Measurements from ENCODE around the gene KRTAP2-3. TPM values are rescaled to one million over a fixed set of nuclear protein-coding genes. Genes with fewer than 3 reads are reported as not detected.
"Not testable (repeated sequence)": the region's sequence is repeated elsewhere in the genome, so short reads cannot be mapped to it uniquely, and the experiment has no call there.

KRTAP2-3 gene
- total and polyA plus RNA-seq, 7 donors: not detected

DNA sequence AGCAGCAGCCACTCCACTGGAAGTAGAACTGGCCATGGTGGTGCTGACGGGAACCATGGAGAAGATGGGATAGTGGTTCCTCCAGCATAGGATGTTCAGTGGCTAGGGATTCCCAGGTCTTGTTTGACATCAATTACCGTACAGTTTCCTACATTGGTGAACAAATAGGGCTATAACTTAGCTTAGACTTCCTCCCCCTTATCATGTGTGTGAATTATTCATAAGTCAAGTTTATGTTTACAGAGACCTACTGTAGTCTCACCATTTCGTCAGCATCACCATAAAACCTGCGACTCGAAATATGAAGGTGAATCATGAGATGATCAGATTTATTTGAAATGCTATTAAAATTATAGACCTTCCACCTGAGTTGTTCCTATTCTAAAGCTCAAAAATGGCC lies 1.2 kb downstream of the KRTAP2-3 start:
- intact Hi-C loops (cut with DNase I): no loop called here
- Histone ChIP-seq H3K27me3 (ENCODE audit: insufficient read depth in 3 of 3, low read length in 2 of 3) (peaks cover 0 to 47% (median 0%) of the 10 kb centered on the region in 3 donors), H3K4me1 (no peaks in the 10 kb centered on the region), H3K9me3 (peaks cover 4% of the 10 kb centered on the region), H3K27ac (no peak overlapping the region), H3K4me3 (no peak overlapping the region), H3K36me3 (ENCODE audit: insufficient read depth in 1 of 2, low read depth in 1 of 2) (no peaks in the 10 kb centered on the region)
- ATAC-seq (no peak), DNase-seq (no peak)
- WGBS, 3 donors: 88 to 91% (median 89%) methylated on average over 5 of the region's 5 CpGs
- TF ChIP-seq, protein P1, sequence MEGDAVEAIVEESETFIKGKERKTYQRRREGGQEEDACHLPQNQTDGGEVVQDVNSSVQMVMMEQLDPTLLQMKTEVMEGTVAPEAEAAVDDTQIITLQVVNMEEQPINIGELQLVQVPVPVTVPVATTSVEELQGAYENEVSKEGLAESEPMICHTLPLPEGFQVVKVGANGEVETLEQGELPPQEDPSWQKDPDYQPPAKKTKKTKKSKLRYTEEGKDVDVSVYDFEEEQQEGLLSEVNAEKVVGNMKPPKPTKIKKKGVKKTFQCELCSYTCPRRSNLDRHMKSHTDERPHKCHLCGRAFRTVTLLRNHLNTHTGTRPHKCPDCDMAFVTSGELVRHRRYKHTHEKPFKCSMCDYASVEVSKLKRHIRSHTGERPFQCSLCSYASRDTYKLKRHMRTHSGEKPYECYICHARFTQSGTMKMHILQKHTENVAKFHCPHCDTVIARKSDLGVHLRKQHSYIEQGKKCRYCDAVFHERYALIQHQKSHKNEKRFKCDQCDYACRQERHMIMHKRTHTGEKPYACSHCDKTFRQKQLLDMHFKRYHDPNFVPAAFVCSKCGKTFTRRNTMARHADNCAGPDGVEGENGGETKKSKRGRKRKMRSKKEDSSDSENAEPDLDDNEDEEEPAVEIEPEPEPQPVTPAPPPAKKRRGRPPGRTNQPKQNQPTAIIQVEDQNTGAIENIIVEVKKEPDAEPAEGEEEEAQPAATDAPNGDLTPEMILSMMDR (IDR thresholded peaks at IDR 0.05): no peak

DNA sequence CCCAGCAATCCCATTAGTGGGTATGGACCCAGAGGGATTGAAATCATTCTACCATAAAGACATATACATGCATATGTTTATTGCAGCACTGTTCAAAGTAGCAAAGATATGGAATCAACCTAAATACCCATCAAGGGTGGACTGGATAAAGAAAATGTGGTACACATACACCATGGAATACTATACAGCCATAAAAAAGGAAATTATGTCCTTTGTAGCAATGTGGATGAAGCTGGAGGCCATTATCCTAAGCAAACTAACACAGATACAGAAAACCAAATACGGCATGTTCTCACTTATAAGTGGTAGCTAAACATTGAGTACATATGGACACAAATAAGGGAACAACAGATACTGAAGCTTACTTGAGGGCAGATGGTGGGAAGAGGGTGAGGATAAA lies 2.4 kb downstream of the KRTAP2-3 start:
- 90 to 97% (median 92%) methylated on average over 1 of the region's 1 CpG for WGBS, 3 donors
- no peak overlapping the region for H3K4me3 ChIP-seq
- ATAC-seq: no peak
- H3K36me3 ChIP-seq (ENCODE audit: insufficient read depth in 1 of 2, low read depth in 1 of 2): no peaks in the 10 kb centered on the region
- DNase-seq: no peak
- no peaks in the 10 kb centered on the region for H3K4me1 ChIP-seq
- TF ChIP-seq, protein P1 (IDR thresholded peaks at IDR 0.05): no peak
- H3K27ac ChIP-seq: no peak overlapping the region
- peaks cover 0 to 53% (median 0%) of the 10 kb centered on the region in 3 donors for H3K27me3 ChIP-seq (ENCODE audit: insufficient read depth in 3 of 3, low read length in 2 of 3)
- H3K9me3 ChIP-seq: peaks cover 9% of the 10 kb centered on the region
- intact Hi-C loops (cut with DNase I): no loop called here

DNA sequence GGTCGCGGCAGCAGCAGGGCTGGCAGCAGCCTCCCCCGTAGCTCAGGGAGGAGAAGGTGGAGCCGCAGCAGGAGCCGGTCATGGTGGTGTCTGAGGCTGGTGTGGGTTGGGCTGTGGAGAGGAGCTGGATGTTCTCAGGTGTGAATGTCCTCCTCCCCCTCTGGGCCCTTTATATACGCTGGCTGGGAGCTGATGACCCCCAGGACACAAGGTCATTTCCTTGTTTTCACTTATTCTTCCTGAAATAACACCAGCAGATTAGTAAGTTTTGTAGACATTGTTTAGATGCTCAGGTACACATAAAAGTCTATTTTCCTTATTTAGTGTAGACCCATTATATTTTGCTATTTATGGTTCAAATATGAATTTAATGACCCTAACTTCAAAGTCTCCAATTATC lies 4.8 kb downstream of the KRTAP2-3 start, which contains the start of gene KRTAP2-2:
KRTAP2-2 (minus strand) TSS at position 101 of the 400 bp plus-strand sequence; CDS start at position 82, 19 bp downstream.
- ATAC-seq; H3K36me3 ChIP-seq (ENCODE audit: insufficient read depth in 1 of 2, low read depth in 1 of 2); DNase-seq; H3K4me3 ChIP-seq; H3K4me1 ChIP-seq; H3K27ac ChIP-seq; H3K9me3 ChIP-seq; intact Hi-C loops (cut with DNase I): not testable (repeated sequence)
- WGBS, 3 donors: 29 to 50% (median 35%) methylated on average over 1 of the region's 6 CpGs
- H3K27me3 ChIP-seq (ENCODE audit: insufficient read depth in 3 of 3, low read length in 2 of 3): peaks cover 0 to 44% (median 0%) of the 10 kb centered on the region in 3 donors

DNA sequence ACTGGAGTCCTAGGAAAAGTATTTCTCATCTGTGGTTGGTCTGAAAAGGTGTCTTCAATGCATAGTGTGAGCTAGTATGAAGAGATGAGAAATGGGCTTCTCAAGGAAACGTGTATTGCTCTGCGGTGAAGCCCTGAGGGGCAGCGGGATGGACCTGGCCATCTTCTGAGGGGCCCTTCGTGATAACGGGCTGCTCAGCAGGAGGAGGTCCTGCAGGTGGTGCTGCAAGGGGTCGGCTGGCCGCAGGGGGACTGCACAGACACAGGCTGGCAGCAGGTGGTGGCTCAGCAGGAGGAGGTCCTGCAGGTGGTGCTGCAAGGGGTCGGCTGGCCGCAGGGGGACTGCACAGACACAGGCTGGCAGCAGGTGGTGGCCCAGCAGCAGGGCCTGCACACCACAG lies 5.4 kb downstream of the KRTAP2-3 start:
- intact Hi-C loops (cut with DNase I); H3K9me3 ChIP-seq; H3K27ac ChIP-seq; DNase-seq; H3K36me3 ChIP-seq (ENCODE audit: insufficient read depth in 1 of 2, low read depth in 1 of 2); ATAC-seq; H3K4me3 ChIP-seq; H3K4me1 ChIP-seq: not testable (repeated sequence)
- 61 to 69% (median 64%) methylated on average over 5 to 9 of the region's 9 CpGs for WGBS, 3 donors
- H3K27me3 ChIP-seq (ENCODE audit: insufficient read depth in 3 of 3, low read length in 2 of 3): peaks cover 0 to 44% (median 0%) of the 10 kb centered on the region in 3 donors

DNA sequence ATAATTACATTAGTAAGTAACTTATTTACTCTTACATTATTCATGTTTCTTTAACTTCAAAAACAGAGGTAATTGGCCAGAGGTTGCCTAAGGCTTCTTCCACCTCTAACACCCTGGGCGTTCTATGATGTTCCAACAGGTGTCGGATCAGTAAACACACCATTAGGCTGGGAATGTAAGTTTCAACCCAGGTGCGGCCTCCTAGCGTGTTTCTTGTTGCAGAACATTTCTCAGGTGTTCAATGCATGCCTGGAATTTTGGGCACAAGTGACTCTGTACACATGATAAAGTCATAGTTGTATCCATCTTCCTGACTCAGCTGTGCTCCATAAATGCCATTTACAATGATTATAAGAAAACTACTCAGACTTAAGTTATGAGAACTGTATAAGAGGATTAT lies 5.9 kb downstream of the KRTAP2-3 start:
- Histone ChIP-seq H3K27ac (no peak overlapping the region), H3K27me3 (ENCODE audit: insufficient read depth in 3 of 3, low read length in 2 of 3) (peaks cover 0 to 39% (median 0%) of the 10 kb centered on the region in 3 donors), H3K4me3 (no peak overlapping the region), H3K9me3 (peaks cover 9% of the 10 kb centered on the region), H3K4me1 (no peaks in the 10 kb centered on the region), H3K36me3 (ENCODE audit: insufficient read depth in 1 of 2, low read depth in 1 of 2) (no peaks in the 10 kb centered on the region)
- 86 to 96% (median 92%) methylated on average over 4 of the region's 4 CpGs for WGBS, 3 donors
- ATAC-seq: no peak
- TF ChIP-seq, protein P1 (IDR thresholded peaks at IDR 0.05): no peak
- intact Hi-C loops (cut with DNase I): no loop called here
- no peak for DNase-seq

DNA sequence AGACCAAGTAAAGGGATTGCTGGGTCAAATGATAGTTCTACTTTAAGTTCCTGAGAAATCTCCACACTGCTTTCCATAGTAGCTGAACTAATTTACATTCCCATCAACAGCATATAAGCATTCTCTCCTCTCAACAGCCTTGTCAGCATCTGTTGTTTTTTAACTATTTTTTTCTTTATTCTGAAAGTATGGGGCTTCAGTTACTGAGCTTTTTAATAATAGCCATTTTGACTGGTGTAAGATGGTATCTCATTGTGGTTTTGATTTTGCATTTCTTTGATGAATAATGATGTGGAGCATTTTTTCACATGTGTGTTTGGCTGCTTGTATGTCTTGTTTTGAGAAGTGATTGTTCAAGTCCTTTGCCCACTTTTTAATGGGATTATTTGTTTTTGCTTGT lies 7.3 kb downstream of the KRTAP2-3 start:
- intact Hi-C loops (cut with DNase I): no loop called here
- Histone ChIP-seq H3K9me3 (peaks cover 7% of the 10 kb centered on the region), H3K36me3 (ENCODE audit: insufficient read depth in 1 of 2, low read depth in 1 of 2) (no peaks in the 10 kb centered on the region), H3K4me1 (no peaks in the 10 kb centered on the region), H3K27ac (no peak overlapping the region), H3K4me3 (no peak overlapping the region), H3K27me3 (ENCODE audit: insufficient read depth in 3 of 3, low read length in 2 of 3) (peaks cover 0 to 26% (median 1%) of the 10 kb centered on the region in 3 donors)
- DNase-seq (no peak), ATAC-seq (no peak)
- TF ChIP-seq, protein P1 (IDR thresholded peaks at IDR 0.05): no peak

All from psoas muscle (tissue), 8 donors.